ENCODE measurements around the gene LMNA. TPM values are rescaled to one million over a fixed set of nuclear protein-coding genes. Genes with fewer than 3 reads are reported as not detected.

LMNA gene
- polyA plus RNA-seq, 10 donors, result 244 to 379 (median 270) TPM

- DNase-seq, result no peak
Observed at GRCh38 chr1:156080863-156081179, 33.7 kb upstream of the LMNA start.

DNA sequence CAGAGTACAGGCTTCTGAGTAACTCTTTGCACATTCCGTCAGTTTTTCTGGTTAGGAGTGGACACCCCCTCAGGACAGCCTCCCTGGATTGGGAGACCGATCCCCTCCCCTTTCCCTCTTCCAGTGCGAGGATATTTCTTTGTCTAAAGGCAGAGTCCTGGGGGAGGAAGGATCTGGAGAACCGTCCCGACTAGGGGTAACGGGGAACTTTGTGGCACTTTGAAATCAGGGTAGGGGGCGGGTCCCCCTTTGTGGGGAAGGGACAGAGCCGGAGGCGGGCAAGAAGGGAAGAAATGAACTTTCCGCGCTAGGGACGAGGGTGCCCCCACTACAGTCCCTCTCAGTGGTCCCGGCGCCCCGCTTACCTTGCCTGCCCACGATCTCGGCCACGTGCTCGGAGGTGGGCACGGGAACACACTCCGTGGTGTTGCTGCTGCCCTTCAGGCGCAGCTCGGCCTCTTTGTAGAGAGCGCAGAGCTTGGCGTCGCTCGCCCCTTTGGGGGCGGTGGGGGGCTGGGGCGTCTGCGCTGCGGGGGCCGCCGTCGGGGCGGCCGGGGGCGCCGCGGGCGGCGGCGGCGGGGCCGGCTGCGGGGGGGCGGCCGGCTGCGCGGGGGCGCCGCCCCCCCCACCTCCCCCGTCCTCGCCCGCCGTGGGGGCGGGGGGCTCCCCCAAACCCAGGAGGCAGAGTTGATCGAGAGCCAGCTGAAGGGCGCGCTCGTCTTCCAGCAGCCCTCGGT, 33.2 kb upstream of the LMNA start:
- DNase-seq, result peak in 1 of 3 donors; percentile 85

DNA sequence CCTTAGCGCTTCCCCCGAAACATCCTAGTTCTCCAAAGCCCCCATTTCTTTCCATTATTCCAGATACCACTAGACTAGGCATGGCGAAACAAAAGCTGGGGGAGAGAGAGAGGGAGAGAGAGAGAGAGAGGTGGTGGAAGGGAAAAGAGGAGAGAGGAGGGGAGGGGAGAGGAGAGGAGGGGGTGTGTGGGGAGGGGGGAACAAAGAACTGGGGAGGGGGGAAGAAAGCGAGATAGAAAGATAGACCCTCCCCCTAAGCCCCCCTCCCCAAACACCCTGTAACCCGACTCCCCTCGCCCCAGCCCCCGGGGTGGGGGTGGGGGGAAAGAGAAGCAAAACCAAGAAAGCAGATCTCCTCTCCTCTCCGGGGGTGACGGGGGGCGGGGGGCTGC, 32.6 kb upstream of the LMNA start:
- peak in 1 of 3 donors; percentile 72 for DNase-seq

DNA sequence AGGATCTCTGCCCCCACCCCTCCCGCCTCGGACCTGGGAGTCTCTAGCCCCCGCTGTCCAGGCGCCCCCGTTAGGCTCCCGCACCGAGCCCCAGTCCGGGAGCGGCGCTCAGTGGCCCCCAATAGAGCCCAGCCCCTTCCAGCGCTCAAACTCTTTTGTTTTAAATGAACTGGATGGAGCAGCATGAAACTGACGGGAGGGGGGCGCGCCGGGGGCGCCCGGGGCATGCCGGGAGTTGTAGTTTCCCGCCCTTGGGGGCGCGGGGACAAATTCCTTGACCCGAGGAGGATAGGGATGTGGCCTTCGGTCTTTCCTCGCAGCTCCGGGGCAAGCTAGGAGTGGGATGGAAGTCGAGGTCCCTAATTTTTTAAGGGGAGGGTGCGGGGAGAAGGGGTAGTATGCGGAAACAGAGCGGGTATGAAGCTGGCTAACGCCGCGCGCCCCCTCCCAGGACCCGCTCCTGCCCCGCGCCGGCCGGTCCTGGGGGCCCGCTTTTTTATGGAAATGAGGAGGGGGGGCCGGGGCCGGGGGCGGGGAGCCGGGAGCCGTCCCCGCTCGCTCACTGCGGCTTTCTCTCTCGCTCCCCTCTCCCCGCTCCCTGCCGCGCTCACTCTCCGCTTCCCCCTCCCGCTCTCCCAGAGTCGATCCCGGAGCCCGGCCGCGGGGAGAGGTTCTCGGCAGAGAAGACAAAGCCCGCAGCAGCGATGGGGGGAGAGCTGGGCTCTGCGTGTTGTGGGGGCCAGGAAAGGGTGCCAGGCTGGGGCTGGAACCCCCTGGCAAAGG, 32.0 kb upstream of the LMNA start, which contains the start of gene MEX3A:
Gene MEX3A (minus strand): TSS at position 157 of the 783 bp plus-strand sequence. CDS start 467 bp downstream, outside the sequence.
- DNase-seq, result peak; percentile 86 to 97 (median 93)

GRCh38 chr1:156083800-156084790, 30.4 kb upstream of the LMNA start:
- no peak for DNase-seq

GRCh38 chr1:156086256-156086662, 28.3 kb upstream of the LMNA start:
- DNase-seq, result no peak

DNA sequence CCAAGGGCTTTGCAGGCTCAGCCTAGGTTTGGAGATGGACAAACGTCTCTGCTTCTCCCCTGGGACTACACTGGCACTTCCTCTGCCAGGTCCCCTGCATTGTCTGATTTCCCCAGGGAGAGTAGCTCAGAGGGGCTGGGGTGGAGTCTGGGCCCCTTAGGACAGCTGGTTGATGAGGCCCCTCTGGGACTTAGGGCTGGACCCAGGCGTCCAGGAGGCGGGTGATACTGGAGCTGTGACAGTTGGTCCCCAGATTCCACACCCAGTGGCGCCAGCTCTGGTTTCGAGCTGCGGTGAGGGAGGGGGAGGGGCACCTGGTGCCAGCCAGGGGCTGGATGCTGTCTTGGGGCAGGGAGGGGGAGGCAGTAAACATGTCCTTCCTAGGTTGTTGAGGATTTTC, 24.8 kb upstream of the LMNA start:
- DNase-seq, result no peak

DNA sequence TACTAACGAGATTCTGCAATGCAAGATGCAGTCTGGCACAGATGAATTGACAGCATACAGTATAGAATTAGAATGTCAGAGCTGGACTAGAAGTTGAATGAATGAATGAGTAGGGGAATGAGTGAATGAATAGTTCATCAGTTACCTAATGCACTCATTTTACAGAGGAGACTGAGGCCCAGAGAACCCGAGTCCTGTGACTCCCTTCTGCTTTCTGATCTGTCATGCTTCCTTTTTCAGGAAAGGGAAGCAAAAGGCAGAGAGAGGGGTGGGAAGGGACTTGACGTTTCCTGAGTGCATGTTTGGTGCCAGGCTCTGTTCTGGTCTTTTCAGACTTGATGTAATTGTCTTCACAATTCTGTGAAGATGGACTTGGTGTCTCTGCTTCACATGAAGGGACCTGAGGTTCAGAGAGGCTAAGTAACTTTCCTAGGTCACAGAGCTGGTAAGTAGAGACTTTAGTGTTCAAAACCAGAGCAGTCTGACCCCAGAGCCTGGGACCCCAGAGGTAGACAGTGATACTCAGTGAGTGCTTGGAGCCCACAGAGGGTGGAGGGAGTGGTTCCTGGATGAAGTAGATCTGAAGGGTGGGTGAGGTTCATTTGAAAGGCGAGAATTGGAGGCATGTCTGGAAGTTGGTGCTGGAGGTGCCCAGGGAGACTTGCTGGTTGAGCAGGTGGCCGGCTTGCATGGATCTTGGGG, 24.2 kb upstream of the LMNA start:
- no peak for DNase-seq

GRCh38 chr1:156090840-156091188, 23.7 kb upstream of the LMNA start:
- DNase-seq, result peak; percentile 78 to 88 (median 84)

- DNase-seq, result no peak
Observed at GRCh38 chr1:156091610-156092009, 22.9 kb upstream of the LMNA start.

- DNase-seq, result no peak
Observed at GRCh38 chr1:156095906-156096508, 18.5 kb upstream of the LMNA start.

- DNase-seq, result peak; percentile 76 to 92 (median 89)
Observed at GRCh38 chr1:156096640-156097391, 17.7 kb upstream of the LMNA start.

- DNase-seq, result no peak
Observed at GRCh38 chr1:156097499-156098178, 16.9 kb upstream of the LMNA start.

- no peak for DNase-seq
Observed at GRCh38 chr1:156098784-156099183, 15.7 kb upstream of the LMNA start.

GRCh38 chr1:156099282-156099681, 15.2 kb upstream of the LMNA start:
- DNase-seq, result no peak

- DNase-seq, result no peak
Observed at GRCh38 chr1:156100205-156100995, 14.1 kb upstream of the LMNA start.

DNA sequence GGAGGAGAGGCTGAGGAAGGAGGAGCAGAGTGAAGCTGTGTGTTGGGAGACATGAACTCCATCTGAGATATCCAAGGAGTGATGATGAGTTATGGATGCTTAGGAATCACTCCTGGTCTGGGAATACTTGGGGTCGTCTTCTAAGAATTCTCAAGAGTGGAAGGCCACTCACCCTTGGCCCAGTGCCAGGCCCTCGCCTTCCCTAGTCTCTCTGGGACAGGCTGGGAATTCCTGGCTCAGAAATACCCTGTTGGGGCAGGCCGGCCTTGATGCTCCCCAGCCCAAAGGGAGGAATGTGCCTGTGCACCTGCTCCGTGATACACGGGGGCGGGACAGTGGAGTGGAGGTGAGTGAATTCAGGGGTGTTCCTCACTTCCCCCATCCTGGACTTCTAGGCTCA, 12.6 kb upstream of the LMNA start:
- no peak for DNase-seq

- peak in 2 of 3 donors; percentile 72 to 85 for DNase-seq
Observed at GRCh38 chr1:156102633-156103511, 11.6 kb upstream of the LMNA start.

All from muscle of back (tissue), 11 donors.